DOHH2 (cell line): Measurements from ENCODE around the gene ZNF219.

Experiments
- H3F3A ChIP-seq: fragments of 200-600 bp; sonication (generic), shearing (Covaris generic); 2 replicates; pipeline ENCODE4 v1.6.0; 2016; ENCODE audit warnings: antibody characterized with exemption, mild to moderate bottlenecking; ENCODE audit not compliant: control insufficient read depth, insufficient read depth
- H3K27ac ChIP-seq: fragments of 200-600 bp; sonication (generic); 2 replicates; pipeline ENCODE4 v1.5.1; 2014; ENCODE audit warnings: low read depth, mild to moderate bottlenecking, low read length, moderate library complexity
- H3K27me3 ChIP-seq: fragments of 200-600 bp; sonication (generic); 2 replicates; pipeline ENCODE4 v1.6.1; 2014; ENCODE audit warnings: mild to moderate bottlenecking, low read length, mixed read lengths; ENCODE audit not compliant: control insufficient read depth
- H3K36me3 ChIP-seq: fragments of 200-600 bp; sonication (generic); 2 replicates; pipeline ENCODE4 v1.6.1; 2014; ENCODE audit warnings: mild to moderate bottlenecking, low read length, moderate library complexity, mixed read lengths; ENCODE audit not compliant: control insufficient read depth
- H3K4me1 ChIP-seq: fragments of 200-600 bp; sonication (generic); 2 replicates; pipeline ENCODE4 v1.6.1; 2014; ENCODE audit warnings: mild to moderate bottlenecking, low read length, mixed read lengths; ENCODE audit not compliant: control insufficient read depth
- H3K4me2 ChIP-seq: fragments of 200-600 bp; sonication (generic); 2 replicates; pipeline ENCODE4 v1.6.0; 2014; ENCODE audit warnings: mild to moderate bottlenecking, low read length, moderate library complexity
- H3K4me3 ChIP-seq: fragments of 200-600 bp; sonication (generic); 2 replicates; pipeline ENCODE4 v1.5.1; 2014; ENCODE audit warnings: mild to moderate bottlenecking, low read length, mixed read lengths
- H3K79me2 ChIP-seq: fragments of 200-600 bp; sonication (generic); 2 replicates; pipeline ENCODE4 v1.6.1; 2014; ENCODE audit warnings: mild to moderate bottlenecking, low read length, mixed read lengths; ENCODE audit not compliant: control insufficient read depth
- H3K9me2 ChIP-seq: fragments of 200-600 bp; sonication (generic); replicated peaks from 2 replicates; pipeline ENCODE4 v1.6.1; 2014; ENCODE audit warnings: mild to moderate bottlenecking, low read length, mixed read lengths; ENCODE audit not compliant: control insufficient read depth
- H3K9me3 ChIP-seq: fragments of 200-600 bp; sonication (generic); 2 replicates; pipeline ENCODE4 v1.6.1; 2014; ENCODE audit warnings: antibody characterized with exemption, low read length, mixed read lengths; ENCODE audit not compliant: control insufficient read depth, insufficient read depth
- H4K20me1 ChIP-seq: fragments of 200-600 bp; sonication (generic); 2 replicates; pipeline ENCODE4 v1.6.0; 2014; ENCODE audit warnings: low read depth, mild to moderate bottlenecking, antibody characterized with exemption, low read length, moderate library complexity; ENCODE audit not compliant: control insufficient read depth, insufficient read depth
- CTCF ChIP-seq: fragments of 200-600 bp; sonication (generic); IDR thresholded peaks from one replicate; pipeline ENCODE4 v1.5.1; 2014; ENCODE audit warnings: antibody characterized with exemption, mild to moderate bottlenecking, low read depth, low read length; ENCODE audit not compliant: poor library complexity, severe bottlenecking
- EZH2phosphoT487 ChIP-seq: fragments of 200-600 bp; sonication (generic); IDR thresholded peaks from 2 replicates; pipeline ENCODE4 v1.6.1; 2017; ENCODE audit warnings: borderline replicate concordance, mild to moderate bottlenecking, antibody characterized with exemption, low read length, moderate library complexity, mixed read lengths

ZNF219 gene

GRCh38 chr14:21083565-21084325 is 14.7 kb downstream of the ZNF219 start:
- peaks cover 2% of the 10 kb centered on the region; the same call in 1 of the 2 replicates for H4K20me1 ChIP-seq
- no peaks in the 10 kb centered on the region for H3K36me3 ChIP-seq
- TF ChIP-seq CTCF (no peak), EZH2phosphoT487 (no peak)
- H3K4me2 ChIP-seq: no peak overlapping the region
- no peaks in the 10 kb centered on the region for H3K9me2 ChIP-seq
- no peaks in the 10 kb centered on the region for H3K9me3 ChIP-seq
- no peaks in the 10 kb centered on the region for H3F3A ChIP-seq
- peaks cover 6% of the 10 kb centered on the region for H3K4me1 ChIP-seq
- H3K4me3 ChIP-seq: no peak overlapping the region
- no peak overlapping the region for H3K27ac ChIP-seq
- no peaks in the 10 kb centered on the region for H3K79me2 ChIP-seq
- peaks cover 3% of the 10 kb centered on the region for H3K27me3 ChIP-seq

- H3K4me1 ChIP-seq: no peaks in the 10 kb centered on the region
- no peak overlapping the region for H3K4me2 ChIP-seq
- no peak overlapping the region for H3K27ac ChIP-seq
- H3K9me2 ChIP-seq: no peaks in the 10 kb centered on the region
- H4K20me1 ChIP-seq: no peaks in the 10 kb centered on the region
- H3F3A ChIP-seq: no peaks in the 10 kb centered on the region
- H3K9me3 ChIP-seq: no peaks in the 10 kb centered on the region
- H3K4me3 ChIP-seq: no peak overlapping the region
- no peaks in the 10 kb centered on the region for H3K36me3 ChIP-seq
- H3K79me2 ChIP-seq: no peaks in the 10 kb centered on the region
- TF ChIP-seq EZH2phosphoT487 (no peak), CTCF (no peak)
- H3K27me3 ChIP-seq: peaks cover 3% of the 10 kb centered on the region
Measured at GRCh38 chr14:21081521-21082142, 16.8 kb downstream of the ZNF219 start.

- Histone ChIP-seq H3K36me3 (no peaks in the 10 kb centered on the region), H3K9me2 (no peaks in the 10 kb centered on the region), H3K4me1 (no peaks in the 10 kb centered on the region), H3K4me2 (no peak overlapping the region), H4K20me1 (no peaks in the 10 kb centered on the region), H3K4me3 (no peak overlapping the region), H3K27me3 (peaks cover 4% of the 10 kb centered on the region), H3K27ac (no peak overlapping the region), H3F3A (no peaks in the 10 kb centered on the region), H3K79me2 (no peaks in the 10 kb centered on the region), H3K9me3 (no peaks in the 10 kb centered on the region)
- TF ChIP-seq CTCF: no peak
- TF ChIP-seq EZH2phosphoT487: no peak
Measured at GRCh38 chr14:21078726-21079125, 19.7 kb downstream of the ZNF219 start.
